ENCODE results near the gene CCDC71.

Gene CCDC71

DNA sequence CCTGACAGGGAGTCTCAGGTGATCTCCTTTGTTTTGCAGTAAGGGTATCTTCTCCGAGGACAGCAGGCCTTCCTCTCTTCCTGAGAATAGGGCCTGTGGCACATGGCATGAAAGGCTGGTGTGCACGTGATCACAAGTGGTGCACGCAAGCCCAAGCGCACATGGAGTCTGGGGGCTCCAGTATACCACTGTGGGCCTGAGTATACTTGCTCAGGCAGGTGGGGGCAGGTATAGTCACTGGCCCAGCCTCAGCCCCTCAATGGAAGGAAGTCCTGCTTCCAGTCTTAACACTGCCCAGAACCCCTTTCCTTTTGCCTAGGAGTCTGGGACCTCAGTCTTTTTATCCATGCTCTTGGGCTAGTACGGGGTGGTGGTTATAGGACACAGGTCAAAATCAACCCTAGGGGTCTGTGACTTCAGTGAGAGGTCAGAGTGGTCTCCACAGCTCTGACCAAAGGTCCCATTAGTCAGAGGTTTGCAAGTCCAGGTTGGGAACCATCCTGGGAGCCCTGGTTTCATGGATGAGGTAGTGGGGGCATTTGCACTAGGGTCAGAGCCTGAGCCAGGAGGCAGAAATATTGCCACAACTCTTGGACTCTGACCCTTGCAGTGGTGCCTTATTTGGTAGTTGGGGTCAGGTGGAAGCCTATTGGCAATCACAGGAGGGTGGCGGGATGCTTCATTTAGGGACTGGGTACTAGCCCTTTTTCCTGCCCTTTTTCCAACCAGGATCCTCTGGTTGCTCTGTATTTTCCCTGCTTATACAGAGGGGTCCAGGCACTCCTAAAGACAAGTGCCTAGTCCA, 823 bp upstream of the CCDC71 start:
- DNase-seq = no peak

DNA sequence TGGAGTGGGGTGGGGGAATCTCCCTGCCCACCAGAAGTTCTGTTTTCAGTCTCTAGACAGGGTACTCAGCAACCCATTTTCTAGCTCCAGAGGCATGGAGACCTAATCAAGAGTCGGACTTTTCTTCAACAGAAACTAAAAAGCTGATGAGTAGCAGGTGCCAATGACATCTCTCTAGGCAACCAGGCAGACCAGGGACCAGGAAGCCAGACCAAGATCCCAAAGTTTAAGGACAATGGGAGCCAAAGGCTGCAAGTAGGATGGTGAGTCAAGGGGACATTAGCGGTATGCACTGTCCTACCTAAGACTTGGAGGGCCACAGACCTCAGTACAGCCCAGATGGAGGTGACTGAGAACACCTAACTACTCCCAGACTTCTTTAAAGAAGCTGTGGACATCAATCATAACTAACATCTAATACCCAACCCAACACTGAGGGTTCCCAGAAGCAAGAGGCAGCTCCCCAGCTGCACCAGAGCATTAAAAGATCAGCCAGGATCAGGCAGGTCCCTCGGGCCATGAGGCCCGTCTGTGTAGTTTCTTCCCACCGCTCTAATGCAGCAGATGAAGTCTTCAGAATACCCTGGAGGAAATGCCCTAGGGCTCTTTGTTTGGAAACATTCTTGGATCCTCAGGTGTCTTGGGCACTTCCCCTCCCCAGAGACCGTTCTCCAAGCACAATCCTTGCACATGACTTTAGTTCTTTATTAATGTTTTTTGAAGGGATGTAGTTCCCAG, 979 bp downstream of the CCDC71 start:
- no peak for DNase-seq

DNA sequence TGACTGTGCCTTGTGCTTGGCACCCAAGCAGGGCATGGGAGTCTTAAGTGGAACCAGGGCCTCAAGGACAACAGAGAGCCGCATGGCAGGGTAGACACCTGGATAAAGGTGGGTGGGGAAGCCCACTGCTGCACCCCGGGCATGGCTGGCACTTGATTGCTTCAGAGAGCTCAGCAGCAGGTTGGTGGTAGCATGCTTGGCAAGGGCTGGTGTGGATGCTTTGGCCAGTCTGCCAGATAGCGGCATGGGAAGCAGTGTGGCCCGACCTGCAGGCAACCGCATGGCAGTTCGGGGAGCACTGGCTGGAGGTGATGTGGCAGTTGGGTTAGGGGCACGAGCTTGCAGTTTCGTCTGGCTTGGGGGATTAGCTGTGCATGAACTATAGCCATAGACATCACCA, 2.5 kb downstream of the CCDC71 start:
- DNase-seq = no peak

DNA sequence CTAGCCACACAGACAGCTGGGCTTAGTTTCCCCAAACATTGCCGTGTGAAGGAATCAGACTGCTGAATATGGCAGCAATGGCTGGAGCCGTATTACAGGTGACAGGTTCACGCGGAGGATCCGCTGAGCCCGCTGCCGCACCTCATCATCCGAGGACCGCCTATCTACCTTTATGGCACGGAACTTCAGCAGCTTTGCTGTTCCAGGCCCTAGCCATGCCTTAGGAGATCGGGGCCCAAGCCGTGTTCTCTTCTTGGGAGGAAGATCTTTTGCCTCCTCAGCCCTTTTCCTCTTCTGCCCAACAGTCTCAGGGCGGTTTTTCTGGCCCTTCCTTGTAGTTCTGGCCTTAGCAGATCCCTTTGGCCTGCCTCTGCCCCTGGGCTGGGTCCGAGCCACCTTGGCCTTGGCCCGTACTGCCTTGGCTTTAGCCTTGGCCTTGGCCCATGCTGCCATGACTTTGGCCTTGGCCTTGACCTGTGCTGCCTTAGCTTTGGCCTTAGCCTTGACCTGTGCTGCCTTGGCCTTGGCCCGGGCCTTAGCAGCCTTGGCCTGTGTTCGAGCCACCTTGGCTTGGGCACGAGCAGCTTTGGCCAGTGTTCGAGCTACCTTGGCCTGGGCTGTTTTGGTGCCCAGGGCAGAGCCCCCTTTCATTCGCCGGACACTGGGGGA, 3.2 kb downstream of the CCDC71 start:
- DNase-seq = no peak

DNA sequence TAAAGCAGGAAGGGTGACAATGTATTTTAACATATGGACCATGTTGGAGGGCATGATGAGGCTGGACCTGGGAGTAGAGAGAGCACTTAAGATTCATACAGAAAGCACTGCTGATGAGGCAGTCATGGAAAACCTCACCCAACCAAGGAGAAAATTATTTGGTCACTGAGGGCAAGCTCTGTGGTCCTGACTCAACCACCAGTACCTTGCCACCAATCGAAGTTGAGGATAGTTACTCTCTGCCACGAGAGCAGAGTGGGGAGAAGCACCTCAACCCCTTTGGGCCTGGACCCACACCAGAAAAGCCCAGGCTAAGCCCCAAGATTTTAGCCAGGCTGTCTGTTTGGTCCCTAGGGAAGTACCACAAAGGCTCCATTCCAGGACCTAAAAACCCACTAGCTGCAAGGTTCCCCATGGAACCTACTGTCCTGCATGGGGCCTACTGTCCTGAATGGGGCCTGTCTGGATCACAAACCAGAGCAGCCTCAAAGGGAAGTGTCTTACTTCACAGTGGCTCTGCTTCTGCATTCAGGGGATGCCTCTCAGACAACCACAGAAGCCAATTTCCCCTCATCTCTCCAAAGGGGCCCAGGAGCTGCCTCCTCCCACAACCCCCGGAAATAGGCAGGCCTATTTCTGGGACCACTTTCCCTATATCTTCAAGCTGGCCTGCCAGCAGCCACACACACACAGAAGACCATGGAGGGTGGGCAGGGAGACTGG, 4.2 kb downstream of the CCDC71 start:
- DNase-seq = no peak

DNA sequence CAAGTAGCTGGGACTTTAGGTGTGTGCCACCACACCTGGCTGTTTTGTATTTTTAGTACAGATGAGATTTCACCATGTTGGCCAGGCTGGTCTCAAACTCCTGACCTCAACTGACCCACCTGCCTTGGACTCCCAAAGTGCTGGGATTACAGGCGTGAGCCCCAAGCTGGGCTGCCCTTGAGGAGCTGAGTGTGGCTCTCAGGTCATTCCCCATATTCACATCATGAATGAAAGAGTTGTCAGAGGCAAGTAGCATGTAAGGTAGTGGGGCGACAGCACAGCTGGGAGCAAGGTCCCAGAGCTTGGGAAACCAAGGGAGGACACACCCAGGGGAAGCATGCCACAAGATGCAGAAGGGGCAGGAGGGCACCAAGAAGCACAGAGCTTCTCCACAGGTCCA, 4.9 kb downstream of the CCDC71 start:
- no peak for DNase-seq

DNA sequence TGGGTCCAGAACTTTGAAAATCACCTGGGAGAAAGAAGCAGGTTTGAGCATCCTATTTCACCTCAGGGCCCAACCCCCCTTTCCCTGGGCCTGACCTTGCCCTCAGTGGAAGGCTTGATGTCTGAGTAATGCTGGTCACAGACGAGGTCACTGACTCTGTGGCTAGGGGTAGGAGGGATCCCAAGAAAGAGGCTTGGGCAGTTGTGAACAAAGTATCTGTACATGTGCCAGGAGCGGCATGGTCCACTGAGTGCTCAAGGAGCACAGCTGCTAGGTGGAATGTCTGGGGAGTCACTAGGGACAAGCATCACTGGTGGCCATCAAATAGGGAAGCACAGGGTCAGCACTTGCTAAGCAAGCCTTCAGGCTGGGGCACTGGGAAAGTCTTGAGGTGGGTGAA, 7.3 kb downstream of the CCDC71 start:
- peak; percentile 8 for DNase-seq

DNA sequence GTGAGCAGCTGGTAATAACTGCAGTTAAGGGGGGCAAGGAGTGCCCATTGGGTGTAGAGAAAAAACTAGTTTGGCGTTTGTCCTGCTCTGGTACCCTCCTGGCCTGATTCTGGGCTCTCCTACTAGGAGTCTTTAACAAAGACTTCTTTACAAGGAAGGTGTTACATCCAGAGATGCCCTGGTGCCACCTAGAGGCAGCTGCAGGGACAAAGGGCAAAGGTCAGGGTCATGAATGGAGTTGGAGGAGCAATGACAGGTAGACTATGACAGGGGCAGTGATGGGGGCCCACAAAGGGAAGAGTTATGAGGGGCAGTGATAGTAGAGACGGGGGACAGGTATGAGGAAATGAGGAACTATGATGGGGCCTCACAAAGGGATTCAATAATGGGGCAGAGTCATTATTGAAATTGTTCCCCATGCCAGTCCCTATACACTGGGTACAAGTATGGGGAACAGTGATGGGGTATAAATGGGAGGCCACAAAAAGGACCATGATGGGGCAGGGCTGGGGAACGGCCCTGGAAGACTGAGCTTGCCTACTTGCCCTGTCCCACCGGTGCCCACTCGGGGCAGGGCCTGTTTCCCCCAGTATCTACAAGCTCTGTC, 7.9 kb downstream of the CCDC71 start:
- no peak for DNase-seq

DNA sequence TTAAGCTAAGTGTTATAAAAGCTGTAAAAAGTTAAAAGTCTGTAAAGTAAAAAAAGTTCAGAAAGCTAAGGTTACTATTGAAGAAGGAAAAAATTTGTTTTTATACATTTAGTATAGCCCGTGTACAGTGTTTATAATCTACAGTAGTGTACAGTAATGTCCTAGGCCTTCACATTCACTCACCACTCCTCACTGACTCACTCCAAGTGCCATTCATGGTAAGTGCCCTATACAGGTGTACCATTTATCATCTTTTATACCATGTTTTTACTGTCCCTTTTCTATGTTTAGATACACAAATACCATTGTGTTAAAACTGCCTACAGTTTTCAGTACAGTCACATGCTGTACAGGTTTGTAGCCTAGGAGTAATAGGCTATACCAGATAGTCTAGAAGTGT, 8.8 kb downstream of the CCDC71 start:
- DNase-seq = no peak

DNA sequence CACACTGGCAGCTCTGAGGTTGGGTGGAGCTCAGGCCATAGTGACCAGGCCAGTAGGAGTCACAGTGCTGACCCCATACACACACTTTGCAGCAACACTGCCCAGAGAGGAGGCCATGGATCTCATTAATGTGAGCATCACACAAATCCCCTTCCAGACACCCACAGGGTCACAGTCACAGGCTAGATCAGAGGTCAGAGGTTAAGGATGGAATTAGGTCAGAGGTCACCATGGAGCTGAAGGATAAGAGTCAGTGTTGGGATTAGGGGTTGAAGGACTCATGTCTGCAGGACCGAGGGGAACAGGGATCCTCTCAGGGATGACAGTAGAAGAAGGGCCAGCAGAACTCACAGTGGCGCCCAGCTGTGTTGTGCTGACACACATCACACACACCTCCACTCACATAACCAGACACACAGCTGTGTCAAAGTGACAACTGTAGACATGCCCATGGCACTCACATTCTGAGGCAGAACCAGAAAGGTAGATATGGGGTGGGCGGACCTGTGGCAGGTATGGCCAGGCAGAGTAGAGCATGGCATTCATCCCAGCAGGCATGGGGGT, 12.7 kb downstream of the CCDC71 start:
- no peak for DNase-seq

DNA sequence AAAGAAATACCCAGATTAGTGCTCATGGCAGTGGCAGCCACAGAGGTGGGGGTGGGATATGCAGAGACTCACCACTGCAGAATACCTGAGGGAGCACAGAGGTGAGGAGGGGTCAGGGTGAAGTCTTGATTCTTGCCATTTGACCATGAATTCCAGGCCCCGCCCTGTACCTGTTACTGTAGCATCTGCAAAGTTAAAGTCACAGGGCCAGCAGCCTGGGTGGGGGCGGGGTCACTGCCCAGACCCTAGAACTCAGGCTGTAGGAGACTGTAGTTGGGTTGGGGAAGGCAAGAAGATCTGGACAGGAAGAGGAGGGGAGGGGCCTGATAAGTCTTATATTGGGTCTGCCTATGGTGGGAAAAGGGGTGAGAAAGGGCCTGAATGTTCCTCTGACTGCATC, 14.5 kb downstream of the CCDC71 start:
- DNase-seq = no peak

DNA sequence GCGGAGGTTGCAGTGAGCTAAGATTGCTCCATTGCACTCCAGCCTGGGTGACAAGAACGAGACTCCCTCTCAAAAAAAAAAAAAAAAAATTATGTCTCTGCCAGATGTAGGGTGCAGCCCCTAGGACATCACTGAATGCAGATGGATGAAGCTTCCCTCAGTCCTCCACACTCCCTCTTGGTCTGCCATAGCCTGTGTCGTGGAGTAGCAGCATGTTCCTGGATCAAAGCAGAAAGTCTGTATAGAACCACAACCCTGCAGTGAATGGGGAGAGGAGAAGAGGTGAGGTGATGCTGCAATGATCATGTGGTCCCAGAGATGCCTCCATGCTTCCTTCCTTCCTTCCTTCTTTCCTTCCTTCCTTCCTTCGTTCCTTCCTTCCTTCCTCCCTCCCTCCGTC, 18.0 kb downstream of the CCDC71 start:
- DNase-seq = no peak

DNA sequence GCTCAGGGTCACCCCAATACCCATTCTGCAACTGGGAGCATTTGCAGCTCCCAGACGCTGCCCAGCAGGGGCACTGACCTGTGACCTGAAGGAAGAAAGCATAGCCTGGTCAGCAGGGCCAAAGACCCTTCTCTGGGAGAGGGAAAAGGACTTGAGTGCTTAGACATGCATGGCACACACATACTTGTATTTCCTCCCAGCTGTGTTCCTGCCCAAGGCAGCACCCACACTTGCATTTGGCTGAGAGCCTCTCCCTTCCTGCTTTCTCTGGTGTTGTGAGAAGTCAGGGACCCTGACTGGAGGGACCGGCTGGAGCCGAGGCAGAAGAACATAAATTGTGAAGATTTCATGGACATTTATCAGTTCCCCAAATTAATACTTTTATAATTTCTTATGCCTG, 26.1 kb downstream of the CCDC71 start:
- no peak for DNase-seq

DNA sequence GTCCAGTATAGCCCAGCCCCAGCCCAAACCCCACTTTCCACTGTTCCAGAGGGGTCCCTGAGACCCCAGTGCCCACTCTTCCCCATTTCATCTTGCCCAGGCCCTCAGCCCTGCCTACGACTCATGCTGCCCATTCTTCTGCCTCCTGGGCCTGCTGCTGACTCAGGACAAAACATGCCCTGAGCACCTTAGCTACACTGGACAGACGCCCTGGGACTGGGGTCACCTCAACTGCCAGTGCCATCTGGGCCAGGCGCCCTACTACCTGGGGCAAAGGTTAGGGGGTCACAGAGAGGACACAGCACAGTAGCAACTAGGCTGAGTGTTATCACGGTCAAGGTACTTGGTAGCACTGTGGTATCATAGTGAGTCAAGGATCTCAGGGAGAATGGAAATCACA, 30.6 kb downstream of the CCDC71 start:
- no peak for DNase-seq

DNA sequence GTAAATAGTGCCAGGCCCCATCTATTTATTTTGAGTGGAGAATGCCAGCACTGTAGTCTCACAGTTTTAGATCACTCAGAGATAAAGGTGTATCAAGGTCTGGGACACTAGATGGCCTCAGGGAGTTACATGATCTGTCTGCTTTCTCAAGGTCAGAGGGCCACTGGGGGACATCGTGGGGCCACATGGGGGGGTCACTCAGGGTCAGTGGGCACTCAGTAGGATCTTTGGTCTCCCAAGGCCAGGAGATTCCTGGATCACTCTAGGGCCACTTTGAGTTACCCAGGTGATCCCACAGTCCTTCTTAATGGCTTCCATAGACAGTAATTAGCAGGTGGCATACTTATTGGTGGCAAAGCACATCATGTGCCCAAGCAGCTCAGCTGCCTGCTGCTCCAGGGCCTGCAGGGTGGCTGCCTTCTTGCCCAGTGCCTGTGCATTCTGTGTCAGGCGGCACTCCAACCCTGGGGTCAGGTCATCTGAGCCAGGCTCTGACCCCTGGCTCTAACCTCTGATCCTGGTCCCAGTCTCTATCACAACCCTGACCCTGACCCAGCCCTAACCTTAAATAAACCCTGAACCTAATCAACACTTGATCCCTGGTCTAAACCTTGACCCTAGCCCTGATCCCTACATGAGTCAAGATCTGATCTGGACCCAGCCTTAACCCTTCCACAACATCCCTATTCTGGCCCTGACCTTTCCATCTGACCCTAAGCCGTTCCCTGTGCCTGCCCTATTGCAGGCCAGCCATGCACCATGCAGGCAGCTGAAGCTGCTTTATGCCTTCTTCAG, 31.5 kb downstream of the CCDC71 start:
- DNase-seq = no peak

DNA sequence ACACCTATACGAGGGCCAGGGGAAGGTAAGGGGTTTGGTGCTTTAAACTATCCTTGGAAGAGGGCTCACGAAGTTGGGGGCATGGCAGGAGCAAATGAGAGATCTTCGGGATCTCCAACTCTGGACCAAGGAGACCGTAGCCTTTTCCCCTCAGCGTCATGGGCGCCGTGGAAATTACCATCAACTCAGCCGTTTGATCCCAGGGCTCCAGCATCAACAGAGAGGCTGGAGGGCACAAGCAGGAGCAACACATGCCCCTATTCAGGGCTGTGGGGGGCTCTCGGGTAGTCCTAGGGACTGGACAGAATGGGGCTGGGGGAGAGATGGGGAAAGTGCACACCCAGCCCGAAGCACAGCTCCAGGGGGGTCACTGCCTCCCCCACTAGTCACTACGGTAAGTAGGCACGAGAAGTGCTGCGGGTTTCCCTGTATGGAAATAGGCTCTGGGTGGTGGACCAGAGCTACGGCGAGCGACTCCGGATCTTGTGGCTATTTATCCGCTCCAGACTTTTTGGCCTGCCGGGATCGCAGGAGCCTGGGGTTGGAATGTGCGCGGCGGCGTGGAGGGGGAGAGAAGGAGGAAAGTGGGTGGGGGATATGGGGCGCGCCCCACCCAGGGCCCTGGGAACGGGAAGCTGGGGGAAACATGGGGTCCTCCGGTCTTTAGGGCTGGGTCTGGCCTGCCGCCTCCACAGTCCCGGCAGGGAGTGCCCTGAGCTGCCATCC, 32.7 kb downstream of the CCDC71 start:
- DNase-seq = peak; percentile 23

DNA sequence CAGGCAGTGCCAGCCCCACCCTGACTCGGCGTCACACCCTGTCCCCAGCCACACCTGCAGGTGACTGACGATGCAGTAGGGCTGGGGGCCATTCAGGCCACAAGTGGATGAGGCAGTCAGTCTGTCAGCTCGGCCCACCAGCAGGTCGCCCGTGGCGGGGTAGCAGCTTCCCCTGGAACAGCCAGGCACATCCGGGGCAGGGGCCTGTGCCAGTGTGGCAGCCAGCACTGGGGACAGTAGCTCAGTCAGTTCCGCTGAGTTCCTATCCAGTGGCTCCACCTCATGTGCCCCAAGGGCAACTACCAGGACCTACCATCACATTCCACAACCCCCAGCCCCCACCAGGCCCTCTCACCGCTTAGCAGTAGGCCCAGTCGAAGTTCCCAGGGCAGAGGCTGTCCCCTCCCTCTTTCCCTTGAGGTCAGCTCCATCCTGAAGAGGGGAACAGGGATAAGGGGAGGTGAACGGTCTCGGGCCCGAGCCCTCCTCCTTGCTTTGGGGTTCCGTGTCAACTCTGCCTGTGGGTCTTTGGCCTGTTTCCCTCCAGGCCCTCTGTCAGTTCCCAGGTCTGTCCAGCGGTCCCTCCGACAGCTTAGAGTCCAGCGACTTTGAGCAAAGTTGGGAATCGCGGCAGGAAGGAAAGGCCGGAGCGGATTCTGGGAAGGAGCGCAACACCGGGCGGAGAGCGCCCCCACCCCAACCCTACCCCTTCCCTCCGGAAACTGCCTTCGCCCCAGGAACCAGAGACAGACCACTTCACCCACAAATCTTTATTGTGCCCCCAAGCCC, 33.5 kb downstream of the CCDC71 start, which contains the start of gene LAMB2:
TSS of gene LAMB2 (minus strand) at position 614 of the 789 bp plus-strand sequence. CDS start at position 431, 183 bp downstream.
- peak; percentile 10 for DNase-seq

DNA sequence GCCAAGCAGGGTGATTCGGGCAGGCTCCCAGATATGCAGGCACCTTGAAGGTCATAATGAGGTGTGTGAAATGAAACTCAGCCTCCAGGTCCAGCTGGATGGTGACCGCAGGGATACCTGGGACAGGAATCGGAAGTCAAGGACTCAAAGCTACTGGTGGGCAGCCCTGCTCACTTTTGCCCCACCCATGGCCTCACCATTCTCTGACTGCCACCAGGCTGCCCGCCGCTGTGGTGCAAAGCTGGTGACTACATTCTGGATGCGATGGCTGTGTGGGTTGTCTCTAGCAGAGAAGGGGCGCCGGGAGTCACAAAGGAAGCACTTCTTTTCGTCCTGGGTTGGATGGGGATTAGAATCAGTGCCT, 34.1 kb downstream of the CCDC71 start:
- no peak for DNase-seq

DNA sequence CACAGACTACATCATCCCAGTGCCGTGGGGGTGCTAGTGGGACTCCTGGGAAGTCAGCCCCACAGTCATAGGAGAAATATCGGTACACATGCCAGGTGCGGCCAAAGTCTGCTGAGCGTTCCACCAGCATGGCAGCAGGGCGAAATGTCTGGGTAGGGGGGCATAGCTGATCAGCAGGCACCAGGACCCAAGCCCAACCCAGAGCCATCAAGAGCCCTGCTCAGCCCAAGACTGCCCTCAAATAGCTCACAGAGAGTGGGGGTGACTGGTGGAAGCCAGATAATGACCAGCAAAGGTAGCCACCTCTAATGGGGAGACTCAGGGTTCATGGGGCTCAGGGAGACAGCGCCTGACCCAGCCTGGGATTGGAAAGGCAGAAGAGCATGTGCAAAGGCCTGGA, 34.6 kb downstream of the CCDC71 start:
- no peak for DNase-seq

DNA sequence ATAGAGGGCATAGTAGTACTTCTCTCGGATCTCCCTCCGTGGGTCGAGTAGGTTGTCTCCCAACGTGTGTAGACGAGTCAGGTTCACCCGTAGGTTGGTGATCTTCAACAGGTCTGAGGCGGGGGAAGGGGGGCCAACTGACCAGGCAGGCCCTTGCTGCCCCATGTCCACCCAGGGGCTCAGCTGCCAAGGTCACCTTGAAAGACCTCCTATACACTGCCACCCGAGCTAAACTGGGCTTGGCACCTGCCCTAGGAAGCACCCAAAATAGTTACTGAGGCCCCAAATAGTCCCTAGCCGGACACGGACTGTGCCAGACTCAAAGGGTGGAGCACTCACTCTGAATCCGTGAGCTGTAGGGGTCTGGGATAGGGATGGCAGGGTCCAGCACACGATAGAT, 35.1 kb downstream of the CCDC71 start:
- no peak for DNase-seq

All from DMS79 treated with DMSO at 0.1 percent for 48 hours (cell line).